H1 (cell line): ENCODE data around the gene LRBA. TPM values are rescaled to one million over a fixed set of nuclear protein-coding genes. Genes with fewer than 3 reads are reported as not detected.

Experiments
- CTCF ChIA-PET: fragments of 300-600 bp; sonication (Branson Sonifier 250); formaldehyde crosslinking; loops from one replicate; lab custom pipeline; 2021; ENCODE audit not compliant: partially characterized antibody; lab: Charles Lee
- POLR2A ChIA-PET: fragments of 300-600 bp; sonication (Branson Sonifier 250); formaldehyde crosslinking; loops from one replicate; lab custom pipeline; 2021; ENCODE audit warnings: inconsistent platforms; ENCODE audit not compliant: partially characterized antibody; lab: Charles Lee
- DNase-seq, 2 experiments: peaks; one replicate each; pipeline versions ENCODE4 v3.0.0 to v3.0.0-alpha.2; 2010 to 2022; ENCODE audit warnings: low spot score in 2 of 2, low read depth in 1 of 2, mixed read lengths in 1 of 2
- FAIRE-seq: peaks from 2 replicates; lab custom pipeline; 2011; peaks lifted over from hg19 to GRCh38; lab: Jason Lieb, UNC
- H2AFZ ChIP-seq: 2 replicates; pipeline ENCODE4 v1.8.1; 2012; ENCODE audit warnings: low read length, inconsistent platforms
- H2AK5ac ChIP-seq: 2 replicates; pipeline ENCODE4 v1.6.1; 2013; ENCODE audit warnings: low read depth, low read length
- H2BK120ac ChIP-seq: replicated peaks from 2 replicates; pipeline ENCODE3; 2013; ENCODE audit warnings: low read depth, low read length, inconsistent platforms
- H2BK12ac ChIP-seq: 2 replicates; pipeline ENCODE4 v1.6.1; 2013; ENCODE audit warnings: low read depth, low read length
- H2BK15ac ChIP-seq: 2 replicates; pipeline ENCODE4 v1.6.1; 2013; ENCODE audit warnings: low read length
- H2BK20ac ChIP-seq: 2 replicates; pipeline ENCODE4 v1.6.1; 2013; ENCODE audit warnings: low read length
- H2BK5ac ChIP-seq: 2 replicates; pipeline ENCODE4 v1.6.1; 2013; ENCODE audit warnings: low read depth, low read length
- H3K14ac ChIP-seq: 2 replicates; pipeline ENCODE4 v1.6.1; 2013; ENCODE audit warnings: inconsistent platforms; ENCODE audit not compliant: insufficient read length
- H3K18ac ChIP-seq: 2 replicates; pipeline ENCODE4 v1.6.1; 2013; ENCODE audit warnings: low read length; ENCODE audit errors: extremely low read depth
- H3K23ac ChIP-seq: 2 replicates; pipeline ENCODE4 v1.6.1; 2013; ENCODE audit warnings: inconsistent platforms; ENCODE audit not compliant: insufficient read length
- H3K23me2 ChIP-seq: 2 replicates; pipeline ENCODE4 v1.6.1; 2013; ENCODE audit warnings: low read depth, low read length
- H3K27ac ChIP-seq: 2 replicates; pipeline ENCODE4 v1.6.1; 2011; ENCODE audit warnings: low read depth, low read length, inconsistent platforms
- H3K27me3 ChIP-seq, 4 experiments: replicated peaks in 1 of 4; 1 replicate in 1 of 4; 2 replicates in 3 of 4; pipeline versions ENCODE4 v1.6.1 to v1.8.1; 2011 to 2013; ENCODE audit warnings: low read length in 3 of 4, mild to moderate bottlenecking in 3 of 4, inconsistent platforms in 2 of 4, mixed read lengths in 2 of 4, moderate library complexity in 1 of 4; ENCODE audit not compliant: control insufficient read depth in 3 of 4, insufficient read depth in 3 of 4; ENCODE audit errors: extremely low read depth in 1 of 4
- H3K36me3 ChIP-seq, 4 experiments: 2 replicates each; pipeline versions ENCODE4 v1.6.1 to v1.8.1; 2011 to 2013; ENCODE audit warnings: mild to moderate bottlenecking in 4 of 4, low read length in 3 of 4, moderate library complexity in 2 of 4, control low read depth in 1 of 4, inconsistent platforms in 1 of 4; ENCODE audit not compliant: insufficient read depth in 4 of 4, control insufficient read depth in 2 of 4
- H3K4ac ChIP-seq: replicated peaks from 2 replicates; pipeline ENCODE3; 2013; ENCODE audit warnings: low read length, low read depth, mixed read lengths, inconsistent platforms; ENCODE audit not compliant: insufficient read length
- H3K4me1 ChIP-seq, 4 experiments: replicated peaks in 1 of 4; 1 replicate in 1 of 4; 2 replicates in 3 of 4; pipeline versions ENCODE4 v1.6.1 to v1.8.1; 2011 to 2013; ENCODE audit warnings: low read length in 3 of 4, inconsistent platforms in 2 of 4, mixed read lengths in 1 of 4; ENCODE audit not compliant: insufficient read depth in 4 of 4, control insufficient read depth in 3 of 4
- H3K4me2 ChIP-seq, 2 experiments: 2 replicates each; pipeline versions ENCODE4 v1.6.1 to v1.8.1; 2011 to 2013; ENCODE audit warnings: low read depth in 2 of 2, low read length in 2 of 2, control low read depth in 1 of 2, inconsistent platforms in 1 of 2, mild to moderate bottlenecking in 1 of 2; ENCODE audit not compliant: insufficient read depth in 1 of 2
- H3K4me3 ChIP-seq, 4 experiments: fragments of 200-600, 300-600 bp in 1 of 4; sonication (generic), shearing (Covaris generic), sonication (Bioruptor Twin) in 1 of 4; 2 replicates each; pipeline versions ENCODE4 v1.5.1 to v1.8.1; 2011 to 2016; ENCODE audit warnings: low read length in 4 of 4, low read depth in 3 of 4, control low read depth in 2 of 4, inconsistent platforms in 2 of 4, mild to moderate bottlenecking in 2 of 4, mixed read lengths in 1 of 4, moderate library complexity in 1 of 4; ENCODE audit not compliant: insufficient read depth in 2 of 4; ENCODE audit errors: extremely low read depth in 1 of 4
- H3K56ac ChIP-seq: replicated peaks from 2 replicates; pipeline ENCODE3; 2013; ENCODE audit warnings: low read depth, mild to moderate bottlenecking, mixed read lengths, low read length, inconsistent platforms; ENCODE audit not compliant: insufficient read length
- H3K79me1 ChIP-seq: 2 replicates; pipeline ENCODE4 v1.6.1; 2013; ENCODE audit warnings: low read depth, low read length, control low read depth
- H3K79me2 ChIP-seq, 2 experiments: 2 replicates each; pipeline versions ENCODE4 v1.6.1 to v1.8.1; 2012 to 2013; ENCODE audit warnings: low read length in 2 of 2, mild to moderate bottlenecking in 2 of 2, inconsistent platforms in 1 of 2; ENCODE audit not compliant: insufficient read depth in 2 of 2, control insufficient read depth in 1 of 2
- H3K9ac ChIP-seq, 4 experiments: replicated peaks in 1 of 4; 1 replicate in 1 of 4; 2 replicates in 3 of 4; pipeline versions ENCODE4 v1.6.1 to v1.8.1; 2011 to 2013; ENCODE audit warnings: low read depth in 3 of 4, low read length in 3 of 4, control low read depth in 2 of 4, mild to moderate bottlenecking in 2 of 4, moderate library complexity in 2 of 4, inconsistent platforms in 1 of 4; ENCODE audit errors: extremely low read depth in 1 of 4
- H3K9me3 ChIP-seq, 2 experiments: 2 replicates each; pipeline versions ENCODE4 v1.6.1 to v1.8.1; 2012 to 2013; ENCODE audit warnings: mild to moderate bottlenecking in 2 of 2, moderate library complexity in 2 of 2, control low read depth in 1 of 2, inconsistent platforms in 1 of 2, low read depth in 1 of 2, low read length in 1 of 2, mixed read lengths in 1 of 2; ENCODE audit not compliant: insufficient read depth in 2 of 2
- H4K20me1 ChIP-seq, 2 experiments: replicated peaks in 1 of 2; 2 replicates each; pipeline versions ENCODE3 to v1.8.1; 2011 to 2013; ENCODE audit warnings: inconsistent platforms in 2 of 2, low read length in 2 of 2, mild to moderate bottlenecking in 1 of 2; ENCODE audit not compliant: insufficient read depth in 2 of 2, control insufficient read depth in 1 of 2
- H4K5ac ChIP-seq: 2 replicates; pipeline ENCODE4 v1.6.1; 2013; ENCODE audit warnings: low read length, low read depth, mixed read lengths, inconsistent platforms; ENCODE audit not compliant: insufficient read length
- H4K8ac ChIP-seq: 2 replicates; pipeline ENCODE4 v1.8.0; 2013; ENCODE audit warnings: mild to moderate bottlenecking, moderate library complexity, low read length, inconsistent platforms; ENCODE audit not compliant: insufficient read depth; ENCODE audit errors: extremely low read depth
- H4K91ac ChIP-seq: replicated peaks from 2 replicates; pipeline ENCODE3; 2013; ENCODE audit warnings: low read length, mixed read lengths, inconsistent platforms; ENCODE audit not compliant: insufficient read length
- YY1 ChIP-seq: IDR thresholded peaks from 2 replicates; pipeline ENCODE4 v1.6.1; 2011; ENCODE audit warnings: low read depth, mild to moderate bottlenecking, low read length
- ZNF274 ChIP-seq: IDR thresholded peaks from 2 replicates; pipeline ENCODE4 v1.7.0; 2012; ENCODE audit warnings: low read length, borderline replicate concordance; ENCODE audit errors: extremely low read depth
- polyA plus RNA-seq, 7 experiments: library from polyadenylated mRNA; depleted of rRNA in 3 of 7; stranded (reverse) in 5 of 7; unstranded in 2 of 7; fragments of >200 nt in 5 of 7; fragments of 200-250 nt in 2 of 7; gene quantifications; 1 replicate in 5 of 7; 2 replicates in 1 of 7; 4 replicates in 1 of 7; pipeline versions ENCODE4 v1.2.1 to v1.2.3, GENCODE V29; 2011 to 2013; ENCODE audit warnings: missing spikeins in 2 of 7, mixed read lengths in 2 of 7
- total RNA-seq: library from RNA; stranded (reverse); fragmentation: NEBNext Ultra II Directional; extraction: Animal tissue kit (Norgen Biotek cat#: 25700); gene quantifications from 2 replicates; pipeline ENCODE4 v1.2.1, GENCODE V29; 2021
- TF ChIP-seq, protein P1 (sequence below): IDR thresholded peaks from 2 replicates; pipeline ENCODE4 v1.6.1; 2011; ENCODE audit warnings: low read depth, mild to moderate bottlenecking, low read length; ENCODE audit not compliant: insufficient read depth

Gene LRBA
- total and polyA plus RNA-seq, 2 of the 8 experiments (the other 6 are each of a cell fraction or from before 2014, with no cell fraction given), result 54.6 to 83.2 TPM

DNA sequence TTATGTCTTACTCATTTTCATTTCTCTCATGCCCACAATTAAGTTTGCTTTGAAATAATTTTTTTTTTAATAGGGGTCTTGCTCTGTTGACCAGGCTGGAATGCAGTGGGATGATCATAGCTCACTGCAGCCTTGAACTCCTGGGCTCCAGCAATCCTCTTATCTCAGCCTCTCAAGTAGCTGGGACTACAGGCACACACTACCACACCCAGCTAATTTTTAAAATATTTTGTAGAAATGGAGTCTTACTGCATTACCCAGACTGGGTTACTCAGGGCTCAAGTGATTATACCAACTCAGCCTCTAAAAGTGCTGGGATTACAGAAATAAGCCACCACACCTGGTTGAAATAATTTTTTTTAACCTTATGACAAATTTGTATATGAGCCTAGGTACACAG, 452.3 kb downstream of the LRBA start:
- peaks cover 3 to 4% of the 10 kb centered on the region in 2 experiments; a peak in 2 of 4 replicates for H3K9me3 ChIP-seq
- no peaks in the 10 kb centered on the region for H3K23me2 ChIP-seq
- no peak overlapping the region for H4K8ac ChIP-seq
- no peak overlapping the region for H2AFZ ChIP-seq
- H2AK5ac ChIP-seq, result no peak overlapping the region
- H3K36me3 ChIP-seq, result no peaks in the 10 kb centered on the region
- ChIA-PET POLR2A (no interaction called here), CTCF (no interaction called here)
- no peaks in the 10 kb centered on the region for H4K20me1 ChIP-seq
- no peak overlapping the region for H2BK12ac ChIP-seq
- H2BK120ac ChIP-seq, result no peak overlapping the region
- no peak for DNase-seq
- H3K4me1 ChIP-seq, result no peaks in the 10 kb centered on the region
- TF ChIP-seq, protein P1, sequence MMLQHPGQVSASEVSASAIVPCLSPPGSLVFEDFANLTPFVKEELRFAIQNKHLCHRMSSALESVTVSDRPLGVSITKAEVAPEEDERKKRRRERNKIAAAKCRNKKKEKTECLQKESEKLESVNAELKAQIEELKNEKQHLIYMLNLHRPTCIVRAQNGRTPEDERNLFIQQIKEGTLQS, result no peak
- TF ChIP-seq YY1 (no peak), ZNF274 (no peak)
- no peak overlapping the region for H3K23ac ChIP-seq
- no peak for FAIRE-seq
- no peaks in the 10 kb centered on the region for H3K27me3 ChIP-seq
- no peak overlapping the region for H3K14ac ChIP-seq
- no peak overlapping the region for H3K27ac ChIP-seq
- no peak overlapping the region for H2BK20ac ChIP-seq
- no peak overlapping the region for H2BK15ac ChIP-seq
- H3K56ac ChIP-seq, result no peak overlapping the region
- H3K4me3 ChIP-seq, result no peak overlapping the region
- H4K5ac ChIP-seq, result no peak overlapping the region
- no peak overlapping the region for H3K18ac ChIP-seq
- no peak overlapping the region for H3K9ac ChIP-seq
- H2BK5ac ChIP-seq, result no peak overlapping the region
- H3K4me2 ChIP-seq, result no peak overlapping the region
- H4K91ac ChIP-seq, result no peak overlapping the region
- H3K79me2 ChIP-seq, result no peaks in the 10 kb centered on the region
- H3K79me1 ChIP-seq, result no peaks in the 10 kb centered on the region
- H3K4ac ChIP-seq, result no peak overlapping the region
